GM23338 (cell line): ENCODE results near the gene ADAMTS7. TPM values are rescaled to one million over a fixed set of nuclear protein-coding genes. Genes with fewer than 3 reads are reported as not detected.

Source experiments
- ATAC-seq: fragments of 200-7000 bp; cut with Tn5 transposase; 3 replicates; pipeline ENCODE4 v1.9.1; 2020
- DNase-seq: peaks from one replicate; pipeline ENCODE4 v3.0.0-alpha.2; 2015; ENCODE audit warnings: low spot score
- H2AFZ ChIP-seq: fragments of 200-600 bp; sonication (generic); 2 replicates; pipeline ENCODE4 v1.8.0; 2016; ENCODE audit warnings: antibody characterized with exemption, mild to moderate bottlenecking, moderate library complexity
- H3F3A ChIP-seq: fragments of 200-600 bp; sonication (generic); replicated peaks from 2 replicates; pipeline ENCODE4 v1.8.0; 2017; ENCODE audit warnings: antibody characterized with exemption, mixed run types, low read depth
- H3K27ac ChIP-seq: fragments of 200-600 bp; sonication (generic); 2 replicates; pipeline ENCODE4 v1.6.1; 2016; ENCODE audit warnings: low read depth
- H3K27me3 ChIP-seq: fragments of 200-600 bp; sonication (generic); 2 replicates; pipeline ENCODE4 v1.8.0; 2016; ENCODE audit warnings: mild to moderate bottlenecking, mixed run types, moderate library complexity; ENCODE audit not compliant: insufficient read depth
- H3K36me3 ChIP-seq: fragments of 200-600 bp; sonication (generic); 2 replicates; pipeline ENCODE4 v1.8.0; 2016; ENCODE audit warnings: mild to moderate bottlenecking; ENCODE audit not compliant: insufficient read depth
- H3K4me1 ChIP-seq: fragments of 200-600 bp; sonication (generic); 2 replicates; pipeline ENCODE4 v1.8.0; 2016; ENCODE audit warnings: mild to moderate bottlenecking, moderate library complexity; ENCODE audit not compliant: insufficient read depth
- H3K4me2 ChIP-seq: fragments of 200-600 bp; sonication (generic); 2 replicates; pipeline ENCODE4 v1.7.1; 2017; ENCODE audit warnings: mixed run types
- H3K4me3 ChIP-seq: fragments of 200-600 bp; sonication (generic); 2 replicates; pipeline ENCODE4 v1.6.1; 2016; ENCODE audit warnings: mixed run types
- H3K79me2 ChIP-seq: fragments of 200-600 bp; sonication (generic); replicated peaks from 2 replicates; pipeline ENCODE4 v1.8.0; 2017; ENCODE audit warnings: mild to moderate bottlenecking; ENCODE audit not compliant: insufficient read depth
- H3K9me2 ChIP-seq: fragments of 200-600 bp; sonication (generic); 2 replicates; pipeline ENCODE4 v1.8.0; 2017; ENCODE audit not compliant: insufficient read depth
- H4K20me1 ChIP-seq: fragments of 200-600 bp; sonication (generic); replicated peaks from 2 replicates; pipeline ENCODE4 v1.8.0; 2017; ENCODE audit warnings: mild to moderate bottlenecking; ENCODE audit not compliant: insufficient read depth
- H3K27ac Mint-ChIP-seq: 2 replicates; pipeline ENCODE4 v1.8.0; 2020; ENCODE audit warnings: inconsistent platforms, mild to moderate bottlenecking, moderate library complexity, mixed read lengths
- H3K27me3 Mint-ChIP-seq: 3 replicates; pipeline ENCODE4 v1.8.0; 2022; ENCODE audit warnings: low read depth, mild to moderate bottlenecking, moderate library complexity, mixed read lengths, inconsistent platforms; ENCODE audit not compliant: insufficient read depth, poor library complexity
- H3K36me3 Mint-ChIP-seq: 3 replicates; pipeline ENCODE4 v1.8.0; 2021; ENCODE audit warnings: low read depth, mild to moderate bottlenecking, inconsistent platforms, moderate library complexity, mixed read lengths
- H3K4me1 Mint-ChIP-seq: 3 replicates; pipeline ENCODE4 v1.8.0; 2020; ENCODE audit warnings: mild to moderate bottlenecking, inconsistent platforms, mixed read lengths
- H3K4me3 Mint-ChIP-seq: 3 replicates; pipeline ENCODE4 v1.8.0; 2021; ENCODE audit warnings: moderate library complexity, mild to moderate bottlenecking, inconsistent platforms, mixed read lengths
- H3K9me3 Mint-ChIP-seq: 3 replicates; pipeline ENCODE4 v1.8.0; 2020; ENCODE audit warnings: moderate library complexity, mild to moderate bottlenecking, inconsistent platforms, mixed read lengths
- EZH2 ChIP-seq: fragments of 200-600 bp; sonication (generic); IDR thresholded peaks from one replicate; pipeline ENCODE4 v1.8.0; 2017; ENCODE audit warnings: antibody characterized with exemption, mild to moderate bottlenecking, low read depth; ENCODE audit not compliant: unreplicated experiment
- EZH2phosphoT487 ChIP-seq: fragments of 200-600 bp; sonication (generic); IDR thresholded peaks from one replicate; pipeline ENCODE4 v1.8.1; 2018; ENCODE audit warnings: antibody characterized with exemption; ENCODE audit not compliant: unreplicated experiment
- NANOG ChIP-seq: IDR thresholded peaks from 2 replicates; pipeline ENCODE4 v1.6.1; 2016; ENCODE audit warnings: antibody characterized with exemption, borderline replicate concordance
- ZNF114 ChIP-seq: fragments of 250-450 bp; sonication (Bioruptor Pico); IDR thresholded peaks from 2 replicates; pipeline ENCODE4 v1.5.0; 2020; ENCODE audit warnings: mild to moderate bottlenecking, moderate library complexity
- ZNF331 ChIP-seq: fragments of 250-450 bp; sonication (Bioruptor Pico); IDR thresholded peaks from 2 replicates; pipeline ENCODE4 v1.5.0; 2020; ENCODE audit warnings: low read depth, mild to moderate bottlenecking, moderate library complexity
- polyA plus RNA-seq: library from polyadenylated mRNA; unstranded; fragments of >200 nt; fragmentation: Nextera tagmentation; extraction: Ambion mirVana; gene quantifications from 2 replicates; pipeline ENCODE4 v1.2.1, GENCODE V29; 2016
- total RNA-seq: library from RNA; depleted of rRNA; stranded (reverse); fragments of >200 nt; shearing (Covaris generic); gene quantifications from 2 replicates; pipeline ENCODE4 v1.2.3, GENCODE V29; 2014
- TF ChIP-seq, protein P1 (sequence below): IDR thresholded peaks from 2 replicates; pipeline ENCODE4 v1.6.1; 2016; ENCODE audit warnings: antibody characterized with exemption
- TF ChIP-seq, protein P2 (sequence below): fragments of 250-450 bp; sonication (Bioruptor Pico); IDR thresholded peaks from 2 replicates; pipeline ENCODE4 v1.5.0; 2020; ENCODE audit warnings: mild to moderate bottlenecking, moderate library complexity
- TF ChIP-seq, protein P3 (sequence below): IDR thresholded peaks from one replicate; pipeline ENCODE4 v1.6.1; 2018; ENCODE audit warnings: antibody characterized with exemption; ENCODE audit not compliant: unreplicated experiment

Gene ADAMTS7
- total and polyA plus RNA-seq, 2 experiments from 2014 or later = 11.6 to 52.7 TPM

GRCh38 chr15:78717956-78718656 lies 93.2 kb downstream of the ADAMTS7 start:
- Mint-ChIP-seq H3K4me1 (no peaks in the 10 kb centered on the region), H3K4me3 (no peak overlapping the region), H3K27ac (no peak overlapping the region), H3K27me3 (peaks cover 6% of the 10 kb centered on the region), H3K9me3 (peaks cover 34% of the 10 kb centered on the region), H3K36me3 (peaks cover 11% of the 10 kb centered on the region)
- no peaks in the 10 kb centered on the region for H4K20me1 ChIP-seq
- no peak overlapping the region for H3K27ac ChIP-seq
- H3K79me2 ChIP-seq = no peaks in the 10 kb centered on the region
- TF ChIP-seq, protein P1, sequence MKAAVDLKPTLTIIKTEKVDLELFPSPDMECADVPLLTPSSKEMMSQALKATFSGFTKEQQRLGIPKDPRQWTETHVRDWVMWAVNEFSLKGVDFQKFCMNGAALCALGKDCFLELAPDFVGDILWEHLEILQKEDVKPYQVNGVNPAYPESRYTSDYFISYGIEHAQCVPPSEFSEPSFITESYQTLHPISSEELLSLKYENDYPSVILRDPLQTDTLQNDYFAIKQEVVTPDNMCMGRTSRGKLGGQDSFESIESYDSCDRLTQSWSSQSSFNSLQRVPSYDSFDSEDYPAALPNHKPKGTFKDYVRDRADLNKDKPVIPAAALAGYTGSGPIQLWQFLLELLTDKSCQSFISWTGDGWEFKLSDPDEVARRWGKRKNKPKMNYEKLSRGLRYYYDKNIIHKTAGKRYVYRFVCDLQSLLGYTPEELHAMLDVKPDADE = no peak
- TF ChIP-seq NANOG (no peak), EZH2phosphoT487 (no peak), ZNF331 (no peak), EZH2 (no peak), ZNF114 (no peak)
- TF ChIP-seq, protein P2, sequence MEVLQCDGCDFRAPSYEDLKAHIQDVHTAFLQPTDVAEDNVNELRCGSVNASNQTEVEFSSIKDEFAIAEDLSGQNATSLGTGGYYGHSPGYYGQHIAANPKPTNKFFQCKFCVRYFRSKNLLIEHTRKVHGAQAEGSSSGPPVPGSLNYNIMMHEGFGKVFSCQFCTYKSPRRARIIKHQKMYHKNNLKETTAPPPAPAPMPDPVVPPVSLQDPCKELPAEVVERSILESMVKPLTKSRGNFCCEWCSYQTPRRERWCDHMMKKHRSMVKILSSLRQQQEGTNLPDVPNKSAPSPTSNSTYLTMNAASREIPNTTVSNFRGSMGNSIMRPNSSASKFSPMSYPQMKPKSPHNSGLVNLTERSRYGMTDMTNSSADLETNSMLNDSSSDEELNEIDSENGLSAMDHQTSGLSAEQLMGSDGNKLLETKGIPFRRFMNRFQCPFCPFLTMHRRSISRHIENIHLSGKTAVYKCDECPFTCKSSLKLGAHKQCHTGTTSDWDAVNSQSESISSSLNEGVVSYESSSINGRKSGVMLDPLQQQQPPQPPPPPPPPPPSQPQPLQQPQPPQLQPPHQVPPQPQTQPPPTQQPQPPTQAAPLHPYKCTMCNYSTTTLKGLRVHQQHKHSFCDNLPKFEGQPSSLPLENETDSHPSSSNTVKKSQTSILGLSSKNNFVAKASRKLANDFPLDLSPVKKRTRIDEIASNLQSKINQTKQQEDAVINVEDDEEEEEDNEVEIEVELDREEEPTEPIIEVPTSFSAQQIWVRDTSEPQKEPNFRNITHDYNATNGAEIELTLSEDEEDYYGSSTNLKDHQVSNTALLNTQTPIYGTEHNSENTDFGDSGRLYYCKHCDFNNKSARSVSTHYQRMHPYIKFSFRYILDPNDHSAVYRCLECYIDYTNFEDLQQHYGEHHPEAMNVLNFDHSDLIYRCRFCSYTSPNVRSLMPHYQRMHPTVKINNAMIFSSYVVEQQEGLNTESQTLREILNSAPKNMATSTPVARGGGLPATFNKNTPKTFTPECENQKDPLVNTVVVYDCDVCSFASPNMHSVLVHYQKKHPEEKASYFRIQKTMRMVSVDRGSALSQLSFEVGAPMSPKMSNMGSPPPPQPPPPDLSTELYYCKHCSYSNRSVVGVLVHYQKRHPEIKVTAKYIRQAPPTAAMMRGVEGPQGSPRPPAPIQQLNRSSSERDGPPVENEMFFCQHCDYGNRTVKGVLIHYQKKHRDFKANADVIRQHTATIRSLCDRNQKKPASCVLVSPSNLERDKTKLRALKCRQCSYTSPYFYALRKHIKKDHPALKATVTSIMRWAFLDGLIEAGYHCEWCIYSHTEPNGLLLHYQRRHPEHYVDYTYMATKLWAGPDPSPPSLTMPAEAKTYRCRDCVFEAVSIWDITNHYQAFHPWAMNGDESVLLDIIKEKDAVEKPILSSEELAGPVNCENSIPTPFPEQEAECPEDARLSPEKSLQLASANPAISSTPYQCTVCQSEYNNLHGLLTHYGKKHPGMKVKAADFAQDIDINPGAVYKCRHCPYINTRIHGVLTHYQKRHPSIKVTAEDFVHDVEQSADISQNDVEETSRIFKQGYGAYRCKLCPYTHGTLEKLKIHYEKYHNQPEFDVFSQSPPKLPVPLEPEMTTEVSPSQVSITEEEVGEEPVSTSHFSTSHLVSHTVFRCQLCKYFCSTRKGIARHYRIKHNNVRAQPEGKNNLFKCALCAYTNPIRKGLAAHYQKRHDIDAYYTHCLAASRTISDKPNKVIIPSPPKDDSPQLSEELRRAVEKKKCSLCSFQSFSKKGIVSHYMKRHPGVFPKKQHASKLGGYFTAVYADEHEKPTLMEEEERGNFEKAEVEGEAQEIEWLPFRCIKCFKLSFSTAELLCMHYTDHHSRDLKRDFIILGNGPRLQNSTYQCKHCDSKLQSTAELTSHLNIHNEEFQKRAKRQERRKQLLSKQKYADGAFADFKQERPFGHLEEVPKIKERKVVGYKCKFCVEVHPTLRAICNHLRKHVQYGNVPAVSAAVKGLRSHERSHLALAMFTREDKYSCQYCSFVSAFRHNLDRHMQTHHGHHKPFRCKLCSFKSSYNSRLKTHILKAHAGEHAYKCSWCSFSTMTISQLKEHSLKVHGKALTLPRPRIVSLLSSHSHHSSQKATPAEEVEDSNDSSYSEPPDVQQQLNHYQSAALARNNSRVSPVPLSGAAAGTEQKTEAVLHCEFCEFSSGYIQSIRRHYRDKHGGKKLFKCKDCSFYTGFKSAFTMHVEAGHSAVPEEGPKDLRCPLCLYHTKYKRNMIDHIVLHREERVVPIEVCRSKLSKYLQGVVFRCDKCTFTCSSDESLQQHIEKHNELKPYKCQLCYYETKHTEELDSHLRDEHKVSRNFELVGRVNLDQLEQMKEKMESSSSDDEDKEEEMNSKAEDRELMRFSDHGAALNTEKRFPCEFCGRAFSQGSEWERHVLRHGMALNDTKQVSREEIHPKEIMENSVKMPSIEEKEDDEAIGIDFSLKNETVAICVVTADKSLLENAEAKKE (CRISPR knock-in tag) = no peak
- TF ChIP-seq, protein P3, sequence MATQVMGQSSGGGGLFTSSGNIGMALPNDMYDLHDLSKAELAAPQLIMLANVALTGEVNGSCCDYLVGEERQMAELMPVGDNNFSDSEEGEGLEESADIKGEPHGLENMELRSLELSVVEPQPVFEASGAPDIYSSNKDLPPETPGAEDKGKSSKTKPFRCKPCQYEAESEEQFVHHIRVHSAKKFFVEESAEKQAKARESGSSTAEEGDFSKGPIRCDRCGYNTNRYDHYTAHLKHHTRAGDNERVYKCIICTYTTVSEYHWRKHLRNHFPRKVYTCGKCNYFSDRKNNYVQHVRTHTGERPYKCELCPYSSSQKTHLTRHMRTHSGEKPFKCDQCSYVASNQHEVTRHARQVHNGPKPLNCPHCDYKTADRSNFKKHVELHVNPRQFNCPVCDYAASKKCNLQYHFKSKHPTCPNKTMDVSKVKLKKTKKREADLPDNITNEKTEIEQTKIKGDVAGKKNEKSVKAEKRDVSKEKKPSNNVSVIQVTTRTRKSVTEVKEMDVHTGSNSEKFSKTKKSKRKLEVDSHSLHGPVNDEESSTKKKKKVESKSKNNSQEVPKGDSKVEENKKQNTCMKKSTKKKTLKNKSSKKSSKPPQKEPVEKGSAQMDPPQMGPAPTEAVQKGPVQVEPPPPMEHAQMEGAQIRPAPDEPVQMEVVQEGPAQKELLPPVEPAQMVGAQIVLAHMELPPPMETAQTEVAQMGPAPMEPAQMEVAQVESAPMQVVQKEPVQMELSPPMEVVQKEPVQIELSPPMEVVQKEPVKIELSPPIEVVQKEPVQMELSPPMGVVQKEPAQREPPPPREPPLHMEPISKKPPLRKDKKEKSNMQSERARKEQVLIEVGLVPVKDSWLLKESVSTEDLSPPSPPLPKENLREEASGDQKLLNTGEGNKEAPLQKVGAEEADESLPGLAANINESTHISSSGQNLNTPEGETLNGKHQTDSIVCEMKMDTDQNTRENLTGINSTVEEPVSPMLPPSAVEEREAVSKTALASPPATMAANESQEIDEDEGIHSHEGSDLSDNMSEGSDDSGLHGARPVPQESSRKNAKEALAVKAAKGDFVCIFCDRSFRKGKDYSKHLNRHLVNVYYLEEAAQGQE = no peak
- H3K4me3 ChIP-seq = no peak overlapping the region
- no peak for DNase-seq
- H3K9me2 ChIP-seq = no peaks in the 10 kb centered on the region
- no peaks in the 10 kb centered on the region for H3K36me3 ChIP-seq
- H3F3A ChIP-seq = no peaks in the 10 kb centered on the region
- no peak overlapping the region for H3K4me2 ChIP-seq
- no peak overlapping the region for H2AFZ ChIP-seq
- no peaks in the 10 kb centered on the region for H3K4me1 ChIP-seq
- no peaks in the 10 kb centered on the region for H3K27me3 ChIP-seq
- no peak for ATAC-seq
